ENCODE measurements around the gene CTBP2. TPM values are rescaled to one million over a fixed set of nuclear protein-coding genes. Genes with fewer than 3 reads are reported as not detected.

The CTBP2 gene
- total RNA-seq, 1 experiment from 2014 or later: 212 TPM

DNA sequence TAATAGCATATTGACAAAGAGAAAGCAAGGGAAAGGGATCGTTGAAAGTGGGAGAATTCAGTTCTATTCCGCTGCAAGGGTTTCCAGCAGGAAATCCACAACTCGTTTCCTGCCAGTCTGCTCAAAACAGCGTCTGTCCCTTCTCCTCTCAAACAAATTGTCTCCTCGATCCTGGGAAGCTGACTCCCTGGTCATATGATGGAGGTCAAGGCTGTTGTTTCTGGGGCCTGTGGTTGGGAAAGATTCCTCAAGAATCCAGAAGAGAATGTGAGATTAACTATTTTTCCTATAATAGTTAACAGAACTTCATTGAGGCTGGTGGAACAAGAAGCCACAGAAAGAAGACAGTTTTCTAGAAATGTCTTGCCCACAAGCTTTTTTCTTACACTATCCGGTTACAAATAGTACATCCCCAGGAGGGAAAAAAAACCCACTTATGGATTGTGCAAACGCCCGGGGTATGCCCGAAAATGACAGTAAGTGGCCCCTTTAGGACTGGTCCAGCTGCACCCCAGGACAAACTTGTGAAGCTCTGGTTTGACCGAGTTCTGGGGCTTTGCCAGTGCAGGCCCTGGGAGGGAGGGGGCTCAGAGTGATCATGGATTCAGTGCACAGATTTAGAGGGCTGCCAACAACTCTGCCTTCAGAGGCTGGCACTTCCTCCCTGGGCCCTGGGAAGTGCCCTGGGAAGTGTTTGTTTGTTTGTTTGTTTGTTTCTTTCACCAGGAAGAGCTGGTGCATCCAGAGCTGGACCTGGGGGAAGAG is 49.4 kb upstream of the CTBP2 start:
- Histone ChIP-seq H2AFZ (ENCODE audit: low read length) (no peak overlapping the region), H3K4ac (ENCODE audit: low read depth, low read length) (no peak overlapping the region), H4K8ac (replicated peaks; ENCODE audit: insufficient read length, low read depth, low read length) (no peak overlapping the region), H3K9me3 (ENCODE audit: control insufficient read depth, low read depth, low read length) (no peaks in the 10 kb centered on the region), H2BK15ac (ENCODE audit: low read depth, low read length) (no peak overlapping the region), H2BK20ac (ENCODE audit: low read depth, low read length, poor library complexity, severe bottlenecking) (no peak overlapping the region), H3K9ac (ENCODE audit: extremely low read depth, insufficient read length, low read length) (no peak overlapping the region), H4K5ac (ENCODE audit: insufficient read length, low read depth, low read length) (no peak overlapping the region), H2BK5ac (ENCODE audit: insufficient read length, low read length) (no peak overlapping the region), H2AK5ac (ENCODE audit: insufficient read length, low read length) (no peak overlapping the region), H3K79me2 (ENCODE audit: insufficient read depth, low read length) (no peaks in the 10 kb centered on the region), H3K14ac (ENCODE audit: insufficient read depth, low read length) (no peak overlapping the region), H3K27ac (ENCODE audit: insufficient read length, low read depth, low read length) (no peak overlapping the region), H4K91ac (ENCODE audit: insufficient read length, low read depth, low read length) (no peak overlapping the region), H3K79me1 (ENCODE audit: insufficient read depth, low read depth, low read length, poor library complexity, severe bottlenecking) (no peaks in the 10 kb centered on the region), H3K27me3 (ENCODE audit: insufficient read depth, low read length) (no peaks in the 10 kb centered on the region), H4K20me1 (ENCODE audit: control insufficient read depth, insufficient read depth, insufficient read length) (no peaks in the 10 kb centered on the region), H3K18ac (ENCODE audit: insufficient read length, low read depth, low read length) (no peak overlapping the region), H3K4me2 (ENCODE audit: insufficient read depth, insufficient read length, low read length) (no peak overlapping the region), H3K56ac (ENCODE audit: insufficient read length, low read depth, low read length) (no peak overlapping the region), H3K23me2 (ENCODE audit: insufficient read length, low read depth, low read length, poor library complexity, severe bottlenecking) (no peaks in the 10 kb centered on the region), H3T11ph (ENCODE audit: low read length) (no peak overlapping the region), H2BK120ac (ENCODE audit: low read depth, low read length, poor library complexity, severe bottlenecking) (no peak overlapping the region), H3K23ac (ENCODE audit: insufficient read length, low read depth, low read length) (no peak overlapping the region), H3K4me1 (ENCODE audit: insufficient read depth, low read length) (no peaks in the 10 kb centered on the region), H2BK12ac (ENCODE audit: insufficient read length, low read depth, low read length) (no peak overlapping the region)
- Mint-ChIP-seq H3K4me3 (no peak overlapping the region), H3K27me3 (ENCODE audit: low read depth) (peaks cover 2% of the 10 kb centered on the region), H3K27ac (no peak overlapping the region), H3K4me1 (no peaks in the 10 kb centered on the region; a peak in 1 of 4 replicates), H3K9me3 (no peaks in the 10 kb centered on the region; a peak in 2 of 5 replicates), H3K36me3 (ENCODE audit: insufficient read depth in 1 of 3, low read depth in 3 of 3) (no peaks in the 10 kb centered on the region; a peak in 1 of 7 replicates)
- TF ChIP-seq, protein P1, sequence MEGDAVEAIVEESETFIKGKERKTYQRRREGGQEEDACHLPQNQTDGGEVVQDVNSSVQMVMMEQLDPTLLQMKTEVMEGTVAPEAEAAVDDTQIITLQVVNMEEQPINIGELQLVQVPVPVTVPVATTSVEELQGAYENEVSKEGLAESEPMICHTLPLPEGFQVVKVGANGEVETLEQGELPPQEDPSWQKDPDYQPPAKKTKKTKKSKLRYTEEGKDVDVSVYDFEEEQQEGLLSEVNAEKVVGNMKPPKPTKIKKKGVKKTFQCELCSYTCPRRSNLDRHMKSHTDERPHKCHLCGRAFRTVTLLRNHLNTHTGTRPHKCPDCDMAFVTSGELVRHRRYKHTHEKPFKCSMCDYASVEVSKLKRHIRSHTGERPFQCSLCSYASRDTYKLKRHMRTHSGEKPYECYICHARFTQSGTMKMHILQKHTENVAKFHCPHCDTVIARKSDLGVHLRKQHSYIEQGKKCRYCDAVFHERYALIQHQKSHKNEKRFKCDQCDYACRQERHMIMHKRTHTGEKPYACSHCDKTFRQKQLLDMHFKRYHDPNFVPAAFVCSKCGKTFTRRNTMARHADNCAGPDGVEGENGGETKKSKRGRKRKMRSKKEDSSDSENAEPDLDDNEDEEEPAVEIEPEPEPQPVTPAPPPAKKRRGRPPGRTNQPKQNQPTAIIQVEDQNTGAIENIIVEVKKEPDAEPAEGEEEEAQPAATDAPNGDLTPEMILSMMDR (conservative IDR thresholded peaks at IDR 0.05): no peak
- no CpG with 5 or more reads among the region's 10 CpGs for WGBS (ENCODE audit: extremely low coverage, insufficient read length, low lambda C conversion rate)
- DNase-seq: no peak
